ENCODE results near the gene BCAP31.
"Not testable (repeated sequence)": the region's sequence is repeated elsewhere in the genome, so short reads cannot be mapped to it uniquely, and the experiment has no call there.

The BCAP31 gene

GRCh38 chrX:153733651-153734240 lies 9.6 kb upstream of the BCAP31 start:
- no peak for DNase-seq

DNA sequence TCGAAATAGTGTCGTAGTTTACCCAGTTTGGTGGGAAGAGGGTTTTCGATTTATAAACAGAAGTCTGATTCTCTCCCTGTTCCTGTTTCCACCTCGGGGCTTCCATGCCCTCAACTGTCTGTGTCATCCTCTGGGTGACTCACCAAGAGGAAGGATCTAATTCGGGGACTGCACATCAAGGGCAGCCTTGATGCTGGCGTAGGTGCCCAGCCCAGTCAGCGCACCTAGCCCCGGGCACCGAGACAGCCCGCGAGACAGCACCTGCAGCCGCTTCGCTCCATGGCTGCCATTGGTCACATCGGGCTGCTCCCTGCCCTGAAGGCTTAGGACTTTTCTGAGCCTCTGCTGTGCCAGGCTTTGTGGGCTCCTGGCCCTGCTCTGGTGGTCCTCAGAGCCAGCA lies 8.2 kb upstream of the BCAP31 start:
- DNase-seq = no peak

DNA sequence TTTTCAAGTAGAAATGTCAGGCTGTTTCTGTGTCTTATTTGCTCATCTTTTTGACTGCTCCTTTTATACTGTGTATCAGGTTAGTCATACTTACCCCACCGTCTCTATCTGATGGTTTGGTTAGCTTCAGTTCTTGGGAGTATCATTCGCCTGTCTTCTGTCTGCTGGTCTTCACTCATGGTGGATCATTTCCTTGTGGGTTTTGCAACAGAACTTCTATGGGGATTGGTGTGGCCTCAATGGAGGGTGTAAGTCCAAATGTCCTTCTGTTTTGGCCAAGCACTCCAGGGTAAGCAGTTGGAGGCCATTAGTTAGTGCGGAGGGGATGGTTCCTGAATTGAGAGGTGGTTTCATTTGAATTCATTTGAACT lies 7.6 kb upstream of the BCAP31 start:
- DNase-seq = no peak

- DNase-seq = no peak
These were observed 7.1 kb upstream of the BCAP31 start for GRCh38 chrX:153731117-153731844.

- not testable (repeated sequence) for DNase-seq
These were observed 5.9 kb upstream of the BCAP31 start for GRCh38 chrX:153730115-153730514.

GRCh38 chrX:153728951-153729631 lies 4.9 kb upstream of the BCAP31 start:
- no peak for DNase-seq

- DNase-seq = no peak
These were observed 3.9 kb upstream of the BCAP31 start for GRCh38 chrX:153728095-153728494.

DNA sequence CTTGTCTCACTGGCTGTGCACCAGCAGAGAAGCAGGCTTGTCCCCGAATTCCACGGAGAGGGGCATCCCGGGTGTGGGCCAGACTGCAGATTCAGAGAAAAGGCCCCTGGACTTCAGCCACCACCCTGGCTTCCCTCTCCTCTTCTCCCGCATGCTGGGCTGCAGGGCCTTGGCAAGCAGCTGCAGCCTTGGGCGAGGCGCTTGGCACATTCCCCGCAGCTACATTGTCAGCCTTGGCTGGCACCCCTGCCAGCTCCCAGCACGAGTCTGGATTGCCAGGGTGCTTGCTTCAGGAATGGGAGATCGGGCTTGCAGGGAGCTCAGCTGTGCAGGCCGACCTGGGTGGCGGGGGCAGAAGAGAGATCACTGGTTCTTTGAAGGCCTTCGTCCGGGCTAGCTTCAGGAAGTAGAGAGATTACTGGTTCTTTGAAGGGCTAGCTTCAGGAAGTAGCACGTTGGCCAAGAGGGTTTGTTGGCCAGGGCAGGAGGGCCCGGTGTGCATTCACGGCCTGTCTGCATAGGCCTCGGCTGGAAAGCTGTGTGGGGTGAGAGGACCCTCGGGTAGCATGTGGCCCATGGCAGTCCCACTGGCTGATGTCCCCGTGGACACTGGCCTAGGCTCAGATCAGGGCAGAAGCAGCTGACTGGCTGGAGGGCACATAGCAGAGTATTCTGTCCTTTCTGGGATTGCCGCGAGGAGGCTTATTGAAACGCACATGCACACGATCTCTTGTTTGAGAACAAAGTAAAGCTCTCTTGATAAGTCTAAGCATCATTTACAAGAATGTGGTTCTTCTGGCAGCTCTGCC lies 3.1 kb upstream of the BCAP31 start:
- DNase-seq = no peak

DNA sequence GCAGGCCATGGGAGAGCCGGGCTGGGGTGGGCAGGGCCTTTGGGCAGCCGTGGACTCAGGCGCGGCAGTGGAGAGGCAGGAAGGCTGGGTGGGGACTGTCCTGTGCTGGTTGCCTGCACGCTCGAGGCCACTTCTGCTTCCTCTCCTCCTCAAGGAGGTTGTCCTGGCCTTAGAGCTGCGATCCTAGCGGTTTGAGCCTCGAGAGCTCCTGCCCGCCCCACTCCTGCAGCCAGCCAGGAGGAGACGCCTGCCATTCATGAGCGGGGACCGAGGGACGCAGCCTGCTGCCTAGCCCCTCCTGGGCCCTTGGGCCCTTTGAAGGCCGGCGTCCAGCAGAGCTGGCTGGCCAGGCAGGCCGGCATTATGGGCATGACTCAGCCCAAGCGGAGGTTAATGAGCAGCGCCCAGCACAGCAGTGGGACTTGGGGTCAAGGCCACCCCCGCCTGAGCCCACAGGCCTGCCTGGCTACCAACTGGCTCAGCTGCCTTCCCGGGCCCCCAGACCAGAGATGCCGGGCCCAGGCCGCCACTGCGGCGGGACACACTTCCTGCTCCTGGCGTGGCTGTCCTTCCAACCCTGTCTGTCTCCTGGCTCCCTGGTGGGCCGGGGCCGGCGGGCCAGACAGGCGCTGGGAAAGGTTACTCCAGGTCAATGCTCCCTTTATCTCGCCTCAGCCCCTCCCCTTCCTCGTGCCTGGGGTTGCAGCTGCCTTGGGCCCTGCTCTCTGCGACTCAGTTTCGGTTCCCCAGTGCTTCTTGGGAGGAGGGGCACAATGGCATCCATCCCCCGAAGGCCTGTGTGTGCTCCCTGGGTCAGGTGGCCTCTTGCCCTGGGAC lies 2.3 kb upstream of the BCAP31 start:
- DNase-seq = peak; percentile 16

DNA sequence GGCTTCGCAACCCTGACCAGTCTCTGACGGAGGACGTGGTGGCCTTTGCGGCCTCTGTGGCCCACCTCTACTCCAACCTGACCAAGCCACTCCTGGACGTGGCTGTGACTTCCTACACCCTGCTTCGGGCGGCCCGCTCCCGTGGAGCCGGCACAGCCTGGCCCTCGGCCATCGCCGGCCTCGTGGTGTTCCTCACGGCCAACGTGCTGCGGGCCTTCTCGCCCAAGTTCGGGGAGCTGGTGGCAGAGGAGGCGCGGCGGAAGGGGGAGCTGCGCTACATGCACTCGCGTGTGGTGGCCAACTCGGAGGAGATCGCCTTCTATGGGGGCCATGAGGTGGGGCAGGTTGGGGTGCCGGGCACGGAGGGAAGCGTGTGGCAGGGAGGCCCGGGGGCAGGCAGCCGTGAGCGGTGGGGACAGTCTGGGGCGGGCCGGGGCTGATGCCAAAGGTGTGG lies 1.7 kb upstream of the BCAP31 start:
- DNase-seq = no peak

- DNase-seq = no peak
These were observed 1.0 kb upstream of the BCAP31 start for GRCh38 chrX:153725039-153725831.

GRCh38 chrX:153723351-153724251 lies 586 bp downstream of the BCAP31 start:
- DNase-seq = peak; percentile 56

DNA sequence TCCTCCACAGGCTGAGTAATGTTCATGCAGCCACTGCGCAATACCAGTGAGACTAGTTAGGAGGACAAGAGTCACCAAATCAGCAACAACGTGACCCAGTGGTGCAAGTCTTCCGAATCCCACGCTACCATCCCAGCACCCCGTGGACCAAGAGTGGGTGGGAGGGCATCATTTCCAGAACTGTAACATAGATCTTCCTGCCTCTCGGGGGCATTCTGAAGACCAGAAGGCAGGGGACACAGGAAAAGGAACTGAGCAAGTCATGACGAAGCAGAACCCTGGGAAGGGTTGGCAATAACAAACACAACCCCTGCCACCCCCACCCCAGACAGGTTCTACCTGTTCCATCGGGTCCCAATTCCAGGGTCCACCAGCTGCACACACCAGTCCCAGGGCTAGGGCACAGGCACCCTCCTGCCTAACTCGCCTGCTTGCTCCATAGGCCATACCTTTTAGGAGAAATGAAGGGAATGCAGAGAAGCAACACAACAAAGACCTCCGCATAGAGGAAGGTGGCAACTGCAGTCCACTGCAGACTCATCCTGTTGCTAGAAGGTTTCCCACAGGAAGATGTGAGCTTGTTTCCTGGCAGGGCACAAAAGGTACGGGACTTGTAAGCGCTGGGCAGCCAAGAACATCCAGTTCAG lies 1.4 kb downstream of the BCAP31 start:
- DNase-seq = no peak

- no peak for DNase-seq
These were observed 4.5 kb downstream of the BCAP31 start for GRCh38 chrX:153719701-153720100.

DNA sequence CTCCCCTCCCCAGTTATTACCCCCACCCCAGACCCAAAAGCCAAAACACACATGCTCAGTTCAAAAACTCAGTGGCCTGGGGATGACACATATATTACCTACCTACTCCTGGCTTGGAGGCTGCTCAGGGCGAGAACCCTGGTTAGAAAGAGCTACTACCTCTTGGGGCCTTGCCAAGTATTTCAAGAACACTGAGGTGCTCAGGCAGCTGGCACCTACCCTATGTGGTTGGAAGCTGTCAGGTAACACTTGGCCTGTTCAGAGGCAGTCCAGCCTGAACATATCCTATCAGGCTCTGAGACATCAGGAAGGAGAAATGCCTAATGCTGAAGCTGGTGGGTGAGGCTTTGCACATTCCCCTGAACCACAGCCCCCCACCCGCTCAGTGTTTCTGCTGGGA lies 4.9 kb downstream of the BCAP31 start:
- no peak for DNase-seq

DNA sequence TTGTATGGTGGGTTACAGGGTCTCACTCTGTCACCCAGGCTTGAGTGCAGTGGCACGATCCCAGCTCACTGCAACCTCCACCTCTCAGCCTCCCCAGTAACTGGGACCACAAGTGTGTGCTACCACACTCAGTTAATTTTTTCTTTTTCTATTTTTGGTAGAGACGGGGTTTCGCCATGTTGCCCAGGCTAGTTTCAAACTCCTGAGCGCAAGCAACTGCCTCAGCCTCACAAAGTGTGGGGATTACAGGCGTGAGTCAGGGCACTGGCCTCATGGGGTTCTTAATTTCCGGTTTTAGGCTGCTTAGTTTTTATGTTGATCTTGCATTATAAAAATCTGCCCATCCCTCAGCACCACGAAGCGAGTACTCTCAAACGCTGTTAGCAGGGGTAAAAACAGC lies 6.7 kb downstream of the BCAP31 start:
- no peak for DNase-seq

- DNase-seq = no peak
These were observed 9.9 kb downstream of the BCAP31 start for GRCh38 chrX:153714256-153714655.

DNA sequence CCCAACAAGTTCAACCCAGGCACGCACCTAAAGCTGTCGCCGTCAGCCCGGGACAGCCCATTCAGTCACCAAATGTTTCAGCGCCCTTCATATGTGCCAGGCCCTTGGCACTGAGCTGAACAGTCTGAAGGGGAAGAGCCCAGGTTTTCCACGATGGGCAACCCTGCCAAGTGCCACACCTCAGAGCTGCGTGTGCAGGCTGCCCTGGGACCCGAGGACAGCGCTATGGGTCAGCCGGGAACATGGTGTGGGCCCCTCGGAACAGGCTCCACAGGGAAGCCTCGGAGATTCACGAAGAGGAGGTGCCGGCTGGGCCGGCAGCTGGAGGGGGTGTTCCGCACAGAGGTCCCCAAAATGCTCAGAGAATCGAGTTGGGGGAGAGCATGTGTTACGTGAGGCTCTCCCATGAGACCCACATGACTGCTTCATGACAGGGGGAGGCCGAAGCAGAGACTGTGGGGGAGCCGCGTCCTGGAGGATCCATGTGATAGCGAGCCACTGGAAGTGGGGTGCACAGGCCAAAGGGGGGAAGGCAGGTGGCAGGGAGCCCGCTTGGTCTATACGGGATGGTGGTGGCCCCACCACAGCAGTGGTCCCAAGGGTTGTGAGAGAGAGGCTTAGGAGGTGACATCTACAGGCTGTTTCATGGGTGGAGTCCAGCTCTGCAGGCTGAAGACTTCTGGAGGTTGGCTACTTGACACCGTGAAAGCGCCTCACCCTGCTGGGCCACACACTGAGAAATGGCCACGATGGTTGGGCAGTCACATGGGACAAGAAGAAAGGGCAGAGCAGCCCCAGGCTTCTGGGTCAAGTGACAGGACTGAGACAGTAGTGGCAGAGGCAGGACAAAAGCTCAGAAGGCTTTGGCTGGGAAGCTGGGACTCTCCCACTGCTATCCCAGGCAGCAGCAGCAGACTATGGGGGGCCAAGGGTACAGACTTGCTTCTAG lies 14.2 kb downstream of the BCAP31 start:
- DNase-seq = no peak

- DNase-seq = no peak
These were observed 15.8 kb downstream of the BCAP31 start for GRCh38 chrX:153708415-153708814.
